ENCODE measurements around the gene DLG1.

DLG1 gene

GRCh38 chr3:197028728-197029510 is 269.5 kb downstream of the DLG1 start:
- TF ChIP-seq CTCF (IDR thresholded peaks at IDR 0.05; ENCODE audit: insufficient read depth, low read depth, low read length, missing control alignments): no peak
- H3K4me3 ChIP-seq (ENCODE audit: low read length): peak overlapping the region; percentile 4
- no peak for DNase-seq (ENCODE audit: low read depth)

- DNase-seq (ENCODE audit: low read depth): no peak
Observed at GRCh38 chr3:197027896-197028727, 270.3 kb downstream of the DLG1 start.

GRCh38 chr3:197027151-197027895 is 271.1 kb downstream of the DLG1 start:
- TF ChIP-seq CTCF (IDR thresholded peaks at IDR 0.05; ENCODE audit: insufficient read depth, low read depth, low read length, missing control alignments): no peak
- no peak overlapping the region for H3K4me3 ChIP-seq (ENCODE audit: low read length)
- peak; percentile 32 for DNase-seq (ENCODE audit: low read depth)

More at GRCh38 chr3:197027896-197028727, 270.3 kb downstream of the DLG1 start:
- TF ChIP-seq CTCF (IDR thresholded peaks at IDR 0.05; ENCODE audit: insufficient read depth, low read depth, low read length, missing control alignments): no peak
- no peak overlapping the region for H3K4me3 ChIP-seq (ENCODE audit: low read length)

GRCh38 chr3:197026481-197026866 is 271.9 kb downstream of the DLG1 start:
- no peak for TF ChIP-seq CTCF (IDR thresholded peaks at IDR 0.05; ENCODE audit: insufficient read depth, low read depth, low read length, missing control alignments)
- no peak overlapping the region for H3K4me3 ChIP-seq (ENCODE audit: low read length)
- no peak for DNase-seq (ENCODE audit: low read depth)

- H3K4me3 ChIP-seq (ENCODE audit: low read length): no peak overlapping the region
- TF ChIP-seq CTCF (IDR thresholded peaks at IDR 0.05; ENCODE audit: insufficient read depth, low read depth, low read length, missing control alignments): no peak
- DNase-seq (ENCODE audit: low read depth): no peak
Observed at GRCh38 chr3:197025736-197026480, 272.5 kb downstream of the DLG1 start.

Data from epithelial cell of esophagus (primary cell).